Activated CD4-positive, alpha-beta T cell treated with anti-CD3 and anti-CD28 coated beads, Interleukin-2, amount 50 U/mL, for 1 hour (primary cell): ENCODE results near the gene CENATAC.
"Not testable (repeated sequence)": the region's sequence is repeated elsewhere in the genome, so short reads cannot be mapped to it uniquely, and the experiment has no call there.

Experiments used
- DNase-seq: peaks from one replicate; pipeline ENCODE4 v3.0.0-alpha.2; 2020

The CENATAC gene

GRCh38 chr11:119028346-119029068 is 30.6 kb downstream of the CENATAC start:
- DNase-seq: no peak

GRCh38 chr11:119029069-119029339 is 31.1 kb downstream of the CENATAC start:
- no peak for DNase-seq

GRCh38 chr11:119029340-119030028 is 31.5 kb downstream of the CENATAC start:
- no peak for DNase-seq

GRCh38 chr11:119030029-119030328 is 32.0 kb downstream of the CENATAC start:
- DNase-seq: no peak

GRCh38 chr11:119030329-119031047 is 32.5 kb downstream of the CENATAC start, which contains the start of gene SLC37A4:
Gene SLC37A4, minus strand, starts transcription at chr11:119030877.
- DNase-seq: peak; percentile 99

- DNase-seq: no peak
Observed at GRCh38 chr11:119031912-119032280, 34.0 kb downstream of the CENATAC start.

GRCh38 chr11:119033421-119033820 is 35.5 kb downstream of the CENATAC start:
- DNase-seq: not testable (repeated sequence)

GRCh38 chr11:119034813-119035212 is 36.9 kb downstream of the CENATAC start:
- DNase-seq: no peak

GRCh38 chr11:119038884-119039283 is 40.9 kb downstream of the CENATAC start:
- DNase-seq: no peak

GRCh38 chr11:119039471-119039870 is 41.5 kb downstream of the CENATAC start:
- DNase-seq: not testable (repeated sequence)

- no peak for DNase-seq
Observed at GRCh38 chr11:119041821-119042514, 44.0 kb downstream of the CENATAC start.

GRCh38 chr11:119042927-119043326 is 45.0 kb downstream of the CENATAC start:
- DNase-seq: no peak

GRCh38 chr11:119044708-119045107 is 46.8 kb downstream of the CENATAC start:
- no peak for DNase-seq

GRCh38 chr11:119046489-119046888 is 48.6 kb downstream of the CENATAC start:
- DNase-seq: no peak

- DNase-seq: no peak
Observed at GRCh38 chr11:119047205-119047604, 49.3 kb downstream of the CENATAC start.

- no peak for DNase-seq
Observed at GRCh38 chr11:119048644-119049043, 50.7 kb downstream of the CENATAC start.

- DNase-seq: no peak
Observed at GRCh38 chr11:119049081-119049480, 51.1 kb downstream of the CENATAC start.

GRCh38 chr11:119051440-119052162 is 53.7 kb downstream of the CENATAC start:
- DNase-seq: no peak

- DNase-seq: no peak
Observed at GRCh38 chr11:119052163-119052814, 54.4 kb downstream of the CENATAC start.

- DNase-seq: no peak
Observed at GRCh38 chr11:119054418-119054817, 56.5 kb downstream of the CENATAC start.

GRCh38 chr11:119055901-119056300 is 58.0 kb downstream of the CENATAC start:
- DNase-seq: no peak

GRCh38 chr11:119056421-119056999 is 58.6 kb downstream of the CENATAC start:
- DNase-seq: peak; percentile 43
